K562 (cell line): ENCODE measurements around the gene MLLT11. TPM values are rescaled to one million over a fixed set of nuclear protein-coding genes. Genes with fewer than 3 reads are reported as not detected.

Experiments used
- ATAC-seq: fragments of 200-7000 bp; cut with Tn5 transposase; 3 replicates; pipeline ENCODE4 v1.9.1; 2020; ENCODE audit warnings: moderate library complexity
- BruUV-seq: library from RNA; stranded (reverse); fragments of 400-500 nt; replicated peaks from 2 replicates; lab custom pipeline; 2021; lab: Mats Ljungman, UMichigan
- CTCF ChIA-PET: fragments of 300-600 bp; formaldehyde crosslinking; extraction: SDS; loops from one replicate; lab custom pipeline; 2021; ENCODE audit warnings: low intra/inter-chr PET ratio; lab: Yijun Ruan, JAX
- POLR2A ChIA-PET: fragments of 300-600, 350-650 bp; sonication (Branson Sonifier 250); formaldehyde crosslinking; extraction: SDS; loops from one replicate; lab custom pipeline; 2021; ENCODE audit warnings: antibody characterized with exemption, inconsistent platforms; lab: Yijun Ruan, JAX
- DNase-seq, 4 experiments: peaks; one replicate each; pipeline versions ENCODE4 v3.0.0 to v3.0.0-alpha.2; 2011 to 2018; ENCODE audit warnings: low spot score in 3 of 4, mixed read lengths in 3 of 4; ENCODE audit errors: extremely low read depth in 1 of 4
- FAIRE-seq: peaks from 2 replicates; lab custom pipeline; 2011; peaks lifted over from hg19 to GRCh38; lab: Jason Lieb, UNC
- H2AFZ ChIP-seq: 2 replicates; pipeline ENCODE4 v1.6.0; 2011; ENCODE audit warnings: low read depth, low read length, control low read depth, inconsistent platforms
- H3K27ac ChIP-seq: fragments of 200-600 bp; 3 replicates; pipeline ENCODE4 v1.8.0; 2011; ENCODE audit warnings: low read depth, mild to moderate bottlenecking, control low read depth, inconsistent platforms, low read length, moderate library complexity, mixed read lengths; ENCODE audit errors: extremely low read depth
- H3K27me3 ChIP-seq, 2 experiments: fragments of 300-600 bp in 1 of 2; 2 replicates in 1 of 2; 3 replicates in 1 of 2; pipeline versions ENCODE4 v1.6.0 to v1.8.0; 2011; ENCODE audit warnings: inconsistent platforms in 2 of 2, low read length in 2 of 2, mild to moderate bottlenecking in 1 of 2, mixed read lengths in 1 of 2, moderate library complexity in 1 of 2; ENCODE audit not compliant: control insufficient read depth in 2 of 2, insufficient read depth in 2 of 2
- H3K36me3 ChIP-seq: fragments of 300-600 bp; 3 replicates; pipeline ENCODE4 v1.8.0; 2011; ENCODE audit warnings: mild to moderate bottlenecking, low read length, inconsistent platforms; ENCODE audit not compliant: control insufficient read depth, insufficient read depth
- H3K4me1 ChIP-seq, 2 experiments: fragments of 200-600 bp in 1 of 2; replicated peaks in 1 of 2; 2 replicates in 1 of 2; 3 replicates in 1 of 2; pipeline versions ENCODE4 v1.5.1 to v1.8.0; 2011; ENCODE audit warnings: inconsistent platforms in 2 of 2, low read length in 2 of 2, mild to moderate bottlenecking in 1 of 2, mixed read lengths in 1 of 2, moderate library complexity in 1 of 2; ENCODE audit not compliant: control insufficient read depth in 2 of 2, insufficient read depth in 2 of 2
- H3K4me2 ChIP-seq: 2 replicates; pipeline ENCODE4 v1.6.1; 2011; ENCODE audit warnings: low read length, control low read depth, inconsistent platforms, mixed read lengths; ENCODE audit not compliant: insufficient read depth
- H3K4me3 ChIP-seq: fragments of 200-600 bp; sonication (generic), shearing (Covaris generic); 2 replicates; pipeline ENCODE4 v1.5.1; 2016; ENCODE audit warnings: control low read depth, inconsistent platforms
- H3K79me2 ChIP-seq: fragments of 200-600 bp; 3 replicates; pipeline ENCODE4 v1.8.0; 2011; ENCODE audit warnings: low read length, inconsistent platforms; ENCODE audit not compliant: control insufficient read depth, insufficient read depth
- H3K9ac ChIP-seq, 2 experiments: 2 replicates each; pipeline versions ENCODE4 v1.6.0 to v1.6.1; 2011; ENCODE audit warnings: low read depth in 2 of 2, low read length in 2 of 2, control low read depth in 1 of 2, inconsistent platforms in 1 of 2, mild to moderate bottlenecking in 1 of 2, mixed read lengths in 1 of 2; ENCODE audit not compliant: insufficient read depth in 1 of 2
- H3K9me1 ChIP-seq: one replicate; pipeline ENCODE4 v1.6.0; 2011; ENCODE audit warnings: inconsistent platforms, mild to moderate bottlenecking, low read length, moderate library complexity; ENCODE audit not compliant: control insufficient read depth, insufficient read depth
- H3K9me3 ChIP-seq: replicated peaks from 2 replicates; pipeline ENCODE4 v1.5.1; 2011; ENCODE audit warnings: low read depth, low read length, inconsistent platforms; ENCODE audit not compliant: control insufficient read depth, insufficient read depth
- H4K20me1 ChIP-seq: replicated peaks from 2 replicates; pipeline ENCODE4 v1.6.1; 2011; ENCODE audit warnings: low read length, inconsistent platforms, mixed read lengths; ENCODE audit not compliant: control insufficient read depth, insufficient read depth
- ARNT ChIP-seq, 2 experiments: fragments of 450-650 bp; IDR thresholded peaks; 2 replicates each; pipeline ENCODE4 v1.6.1; 2016; ENCODE audit warnings: mild to moderate bottlenecking in 1 of 2
- BDP1 ChIP-seq: IDR thresholded peaks from 3 replicates; pipeline ENCODE4 v1.6.1; 2011; ENCODE audit not compliant: insufficient read length, insufficient read depth
- ESRRB ChIP-seq: fragments of 250-450 bp; sonication (Bioruptor Pico); IDR thresholded peaks from 2 replicates; pipeline ENCODE4 v1.5.0; 2020; ENCODE audit warnings: mild to moderate bottlenecking, moderate library complexity, borderline replicate concordance
- NR0B1 ChIP-seq: fragments of 450-650 bp; IDR thresholded peaks from one replicate; pipeline ENCODE4 v1.6.1; 2018; ENCODE audit warnings: mild to moderate bottlenecking, moderate library complexity; ENCODE audit not compliant: partially characterized antibody
- PRMT5 ChIP-seq: sonication (generic); formaldehyde crosslinking; IDR thresholded peaks from 2 replicates; pipeline ENCODE4 v1.5.0; 2020; ENCODE audit warnings: missing genetic modification reagents
- SNIP1 ChIP-seq: fragments of 450-650 bp; IDR thresholded peaks from 2 replicates; pipeline ENCODE4 v1.7.1; 2017; ENCODE audit warnings: low read depth, mild to moderate bottlenecking
- ZNF589 ChIP-seq: fragments of 200-800 bp; sonication (Bioruptor generic); IDR thresholded peaks from 2 replicates; pipeline ENCODE4 v1.6.1; 2016; ENCODE audit warnings: low read depth, missing genetic modification characterization, missing compliant biosample characterization
- WGBS: fragments of 100-300 bp; shearing (Covaris generic); methylation state at CpG from one replicate; pipeline ENCODE4 v1.1.6; 2016; ENCODE audit warnings: low coverage, mixed read lengths; ENCODE audit not compliant: insufficient coverage; ENCODE audit errors: missing lambda C conversion rate; 5-methylcytosine and 5-hydroxymethylcytosine counted together
- in situ Hi-C: fragments of 300-500 bp; cut with MboI; formaldehyde crosslinking; loops from 4 replicates; pipeline ENCODE4 v1.15.0; 2018; ENCODE audit warnings: inconsistent platforms, mixed read lengths
- intact Hi-C: fragments of 100-400 bp; cut with micrococcal nuclease; formaldehyde crosslinking; loops from 2 replicates; pipeline ENCODE4 v1.14.2; 2022
- polyA plus RNA-seq, 8 experiments: library from polyadenylated mRNA; depleted of rRNA in 4 of 8; stranded (reverse) in 5 of 8; unstranded in 3 of 8; fragments of >200 nt; fragmentation: Nextera tagmentation in 2 of 8; fragmentation: Illumina TruSeq in 1 of 8; extraction: Ambion mirVana in 2 of 8; extraction: Trizol in 1 of 8; gene quantifications; 2 replicates each; pipeline versions ENCODE4 v1.2.1 to v1.2.3, GENCODE V29; 2011 to 2014; ENCODE audit warnings: inconsistent platforms in 1 of 8, missing spikeins in 1 of 8
- total RNA-seq, 7 experiments: library from RNA; depleted of rRNA in 6 of 7; stranded (reverse); fragments of >200 nt in 6 of 7; fragmentation: Illumina TruSeq in 2 of 7; extraction: Trizol in 2 of 7; gene quantifications; 2 replicates each; pipeline versions ENCODE4 v1.2.1 to v1.2.3, GENCODE V29; 2011 to 2021; ENCODE audit warnings: low replicate concordance in 1 of 7
- TF ChIP-seq, protein P1 (sequence below): fragments of 450-650 bp; IDR thresholded peaks from 2 replicates; pipeline ENCODE4 v1.7.0; 2016; ENCODE audit warnings: borderline replicate concordance
- TF ChIP-seq, protein P2 (sequence below): fragments of 250-450 bp; sonication (Bioruptor Pico); IDR thresholded peaks from 2 replicates; pipeline ENCODE4 v1.5.0; 2021
- TF ChIP-seq, protein P3 (sequence below): fragments of 450-650 bp; IDR thresholded peaks from 2 replicates; pipeline ENCODE4 v1.6.1; 2018; ENCODE audit not compliant: partially characterized antibody
- TF ChIP-seq, protein P4 (sequence below): sonication (generic); formaldehyde crosslinking; IDR thresholded peaks from 2 replicates; pipeline ENCODE4 v1.8.0; 2022; ENCODE audit warnings: missing genetic modification reagents, mild to moderate bottlenecking, moderate library complexity, borderline replicate concordance

Gene MLLT11
- total and polyA plus RNA-seq, 9 of the 15 experiments (the other 6 are each of a cell fraction or from before 2014, with no cell fraction given), result 12.1 to 91.0 (median 22.0) TPM

GRCh38 chr1:151054971-151055547 is 5.1 kb upstream of the MLLT11 start (continued):
- no peak for TF ChIP-seq NR0B1
- TF ChIP-seq, protein P1, sequence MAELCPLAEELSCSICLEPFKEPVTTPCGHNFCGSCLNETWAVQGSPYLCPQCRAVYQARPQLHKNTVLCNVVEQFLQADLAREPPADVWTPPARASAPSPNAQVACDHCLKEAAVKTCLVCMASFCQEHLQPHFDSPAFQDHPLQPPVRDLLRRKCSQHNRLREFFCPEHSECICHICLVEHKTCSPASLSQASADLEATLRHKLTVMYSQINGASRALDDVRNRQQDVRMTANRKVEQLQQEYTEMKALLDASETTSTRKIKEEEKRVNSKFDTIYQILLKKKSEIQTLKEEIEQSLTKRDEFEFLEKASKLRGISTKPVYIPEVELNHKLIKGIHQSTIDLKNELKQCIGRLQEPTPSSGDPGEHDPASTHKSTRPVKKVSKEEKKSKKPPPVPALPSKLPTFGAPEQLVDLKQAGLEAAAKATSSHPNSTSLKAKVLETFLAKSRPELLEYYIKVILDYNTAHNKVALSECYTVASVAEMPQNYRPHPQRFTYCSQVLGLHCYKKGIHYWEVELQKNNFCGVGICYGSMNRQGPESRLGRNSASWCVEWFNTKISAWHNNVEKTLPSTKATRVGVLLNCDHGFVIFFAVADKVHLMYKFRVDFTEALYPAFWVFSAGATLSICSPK, result no peak
- TF ChIP-seq ZNF589, result peak; percentile 43; the same call in 1 of the 2 replicates
- no peak for TF ChIP-seq PRMT5 (CRISPR knock-in tag)
- TF ChIP-seq BDP1, result no peak

GRCh38 chr1:151055581-151055980 is 4.6 kb upstream of the MLLT11 start:
- peak overlapping the region; percentile 96 for H3K4me2 ChIP-seq
- DNase-seq (no peak), ATAC-seq (peak; percentile 1; the same call in 2 of the 3 replicates), FAIRE-seq (no peak)
- H3K9me1 ChIP-seq, result peaks cover 2% of the 10 kb centered on the region
- BruUV-seq, result no TSS peak
- peak overlapping the region; percentile 91 for H3K27ac ChIP-seq
- POLR2A ChIA-PET, result interaction anchor here (0.6 to 4.4 kb wide), 12 partner anchors 9 to 339 kb away, joined by 3 to 19 read pairs (median 4); partner anchors contain the start of genes BNIPL, C1orf56 and PI4KB
- 0% methylated on average over 1 of the region's 2 CpGs for WGBS
- peak overlapping the region; percentile 80 to 92; a peak in 3 of 4 replicates for H3K9ac ChIP-seq
- 0 out of 2 replicates have a peak, but pooled peaks cover 3% of the 10 kb centered on the region for H4K20me1 ChIP-seq
- no peaks in the 10 kb centered on the region for H3K27me3 ChIP-seq
- intact Hi-C loops (loop anchor here (5.0 kb wide), 2 partner anchors 33 to 48 kb away; partner anchors contain the start of genes MINDY1 and PRUNE1), in situ Hi-C loops (no loop called here)
- peak overlapping the region; percentile 95 for H3K4me3 ChIP-seq
- H3K9me3 ChIP-seq, result no peaks in the 10 kb centered on the region
- CTCF ChIA-PET, result no interaction called here
- H3K36me3 ChIP-seq, result peaks cover 75% of the 10 kb centered on the region
- H3K79me2 ChIP-seq, result peaks cover 73% of the 10 kb centered on the region
- peaks cover 43 to 54% of the 10 kb centered on the region in 2 experiments for H3K4me1 ChIP-seq
- H2AFZ ChIP-seq, result no peak overlapping the region
- no peak for TF ChIP-seq ESRRB (CRISPR knock-in tag)
- TF ChIP-seq, protein P2, sequence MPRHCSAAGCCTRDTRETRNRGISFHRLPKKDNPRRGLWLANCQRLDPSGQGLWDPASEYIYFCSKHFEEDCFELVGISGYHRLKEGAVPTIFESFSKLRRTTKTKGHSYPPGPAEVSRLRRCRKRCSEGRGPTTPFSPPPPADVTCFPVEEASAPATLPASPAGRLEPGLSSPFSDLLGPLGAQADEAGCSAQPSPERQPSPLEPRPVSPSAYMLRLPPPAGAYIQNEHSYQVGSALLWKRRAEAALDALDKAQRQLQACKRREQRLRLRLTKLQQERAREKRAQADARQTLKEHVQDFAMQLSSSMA (CRISPR knock-in tag), result no peak
- no peak for TF ChIP-seq SNIP1
- TF ChIP-seq, protein P3, sequence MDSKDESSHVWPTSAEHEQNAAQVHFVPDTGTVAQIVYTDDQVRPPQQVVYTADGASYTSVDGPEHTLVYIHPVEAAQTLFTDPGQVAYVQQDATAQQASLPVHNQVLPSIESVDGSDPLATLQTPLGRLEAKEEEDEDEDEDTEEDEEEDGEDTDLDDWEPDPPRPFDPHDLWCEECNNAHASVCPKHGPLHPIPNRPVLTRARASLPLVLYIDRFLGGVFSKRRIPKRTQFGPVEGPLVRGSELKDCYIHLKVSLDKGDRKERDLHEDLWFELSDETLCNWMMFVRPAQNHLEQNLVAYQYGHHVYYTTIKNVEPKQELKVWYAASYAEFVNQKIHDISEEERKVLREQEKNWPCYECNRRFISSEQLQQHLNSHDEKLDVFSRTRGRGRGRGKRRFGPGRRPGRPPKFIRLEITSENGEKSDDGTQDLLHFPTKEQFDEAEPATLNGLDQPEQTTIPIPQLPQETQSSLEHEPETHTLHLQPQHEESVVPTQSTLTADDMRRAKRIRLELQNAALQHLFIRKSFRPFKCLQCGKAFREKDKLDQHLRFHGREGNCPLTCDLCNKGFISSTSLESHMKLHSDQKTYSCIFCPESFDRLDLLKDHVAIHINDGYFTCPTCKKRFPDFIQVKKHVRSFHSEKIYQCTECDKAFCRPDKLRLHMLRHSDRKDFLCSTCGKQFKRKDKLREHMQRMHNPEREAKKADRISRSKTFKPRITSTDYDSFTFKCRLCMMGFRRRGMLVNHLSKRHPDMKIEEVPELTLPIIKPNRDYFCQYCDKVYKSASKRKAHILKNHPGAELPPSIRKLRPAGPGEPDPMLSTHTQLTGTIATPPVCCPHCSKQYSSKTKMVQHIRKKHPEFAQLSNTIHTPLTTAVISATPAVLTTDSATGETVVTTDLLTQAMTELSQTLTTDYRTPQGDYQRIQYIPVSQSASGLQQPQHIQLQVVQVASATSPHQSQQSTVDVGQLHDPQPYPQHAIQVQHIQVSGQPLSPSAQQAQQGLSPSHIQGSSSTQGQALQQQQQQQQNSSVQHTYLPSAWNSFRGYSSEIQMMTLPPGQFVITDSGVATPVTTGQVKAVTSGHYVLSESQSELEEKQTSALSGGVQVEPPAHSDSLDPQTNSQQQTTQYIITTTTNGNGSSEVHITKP, result peak; percentile 6
- TF ChIP-seq, protein P4, sequence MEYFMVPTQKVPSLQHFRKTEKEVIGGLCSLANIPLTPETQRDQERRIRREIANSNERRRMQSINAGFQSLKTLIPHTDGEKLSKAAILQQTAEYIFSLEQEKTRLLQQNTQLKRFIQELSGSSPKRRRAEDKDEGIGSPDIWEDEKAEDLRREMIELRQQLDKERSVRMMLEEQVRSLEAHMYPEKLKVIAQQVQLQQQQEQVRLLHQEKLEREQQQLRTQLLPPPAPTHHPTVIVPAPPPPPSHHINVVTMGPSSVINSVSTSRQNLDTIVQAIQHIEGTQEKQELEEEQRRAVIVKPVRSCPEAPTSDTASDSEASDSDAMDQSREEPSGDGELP (CRISPR knock-in tag), result 0 out of 2 replicates have a peak, but pooled peaks have one; percentile 4
- no peak for TF ChIP-seq ARNT (IDR thresholded peaks at IDR 0.05)
